Measurements from ENCODE around the gene CFHR1.

CFHR1 gene

DNA sequence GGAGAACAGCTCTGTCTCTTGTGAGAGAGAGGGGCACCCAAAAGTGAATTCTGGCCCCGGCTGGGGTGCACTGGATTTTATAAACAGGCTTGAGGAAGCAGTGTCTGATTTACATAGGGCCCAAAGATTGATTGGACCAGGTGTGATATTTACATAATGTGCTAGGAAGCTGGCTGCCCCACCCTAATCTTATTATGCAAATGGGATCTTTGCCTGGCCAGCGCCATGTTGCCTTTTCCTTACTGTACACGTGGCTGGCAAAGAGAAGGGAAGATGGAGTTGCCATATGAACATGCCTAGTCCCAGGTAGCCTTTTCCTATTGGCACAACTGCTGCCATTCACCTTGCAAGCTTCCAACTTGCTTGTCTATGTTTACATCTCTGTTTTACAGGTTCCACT, 39.3 kb downstream of the CFHR1 start:
- no peak for DNase-seq (ENCODE audit: extremely low read depth, low read depth)
- TF ChIP-seq, protein P1, sequence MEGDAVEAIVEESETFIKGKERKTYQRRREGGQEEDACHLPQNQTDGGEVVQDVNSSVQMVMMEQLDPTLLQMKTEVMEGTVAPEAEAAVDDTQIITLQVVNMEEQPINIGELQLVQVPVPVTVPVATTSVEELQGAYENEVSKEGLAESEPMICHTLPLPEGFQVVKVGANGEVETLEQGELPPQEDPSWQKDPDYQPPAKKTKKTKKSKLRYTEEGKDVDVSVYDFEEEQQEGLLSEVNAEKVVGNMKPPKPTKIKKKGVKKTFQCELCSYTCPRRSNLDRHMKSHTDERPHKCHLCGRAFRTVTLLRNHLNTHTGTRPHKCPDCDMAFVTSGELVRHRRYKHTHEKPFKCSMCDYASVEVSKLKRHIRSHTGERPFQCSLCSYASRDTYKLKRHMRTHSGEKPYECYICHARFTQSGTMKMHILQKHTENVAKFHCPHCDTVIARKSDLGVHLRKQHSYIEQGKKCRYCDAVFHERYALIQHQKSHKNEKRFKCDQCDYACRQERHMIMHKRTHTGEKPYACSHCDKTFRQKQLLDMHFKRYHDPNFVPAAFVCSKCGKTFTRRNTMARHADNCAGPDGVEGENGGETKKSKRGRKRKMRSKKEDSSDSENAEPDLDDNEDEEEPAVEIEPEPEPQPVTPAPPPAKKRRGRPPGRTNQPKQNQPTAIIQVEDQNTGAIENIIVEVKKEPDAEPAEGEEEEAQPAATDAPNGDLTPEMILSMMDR (IDR thresholded peaks at IDR 0.05; ENCODE audit: low read depth, low read length, missing control alignments) = no peak
- H3K4me3 ChIP-seq (replicated peaks; ENCODE audit: low read depth, low read length) = no peak overlapping the region

DNA sequence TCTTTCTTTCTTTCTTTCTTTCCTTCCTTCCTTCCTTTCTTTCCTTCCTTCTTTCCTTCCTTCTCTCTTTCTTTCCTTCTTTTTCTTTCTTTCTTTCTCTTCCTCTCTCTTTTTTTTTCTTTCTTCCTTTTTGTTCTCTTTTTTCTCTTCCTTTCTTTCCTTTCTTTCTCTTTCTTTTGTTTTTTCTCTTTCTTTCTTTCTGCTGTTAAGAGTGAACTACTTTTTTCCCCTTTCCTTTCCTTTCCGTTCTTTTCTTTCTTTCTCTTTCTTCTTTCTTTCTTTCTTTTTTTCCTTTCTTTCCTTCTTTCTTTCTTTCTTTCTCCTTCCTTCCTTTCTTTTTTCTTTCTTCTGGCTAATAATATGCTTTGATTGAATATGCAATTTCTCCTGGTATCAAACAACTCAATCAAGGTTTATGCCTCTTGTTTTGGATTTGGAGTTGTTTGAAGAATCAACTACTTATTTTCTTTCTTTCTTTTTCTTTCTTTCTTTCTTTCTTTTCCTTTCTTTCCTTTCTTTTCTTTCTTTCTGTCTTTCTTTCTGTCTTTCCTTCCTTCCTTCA, 40.9 kb downstream of the CFHR1 start:
- no peak overlapping the region for H3K4me3 ChIP-seq (replicated peaks; ENCODE audit: low read depth, low read length)
- TF ChIP-seq, protein P1 (IDR thresholded peaks at IDR 0.05; ENCODE audit: low read depth, low read length, missing control alignments) = no peak
- DNase-seq (ENCODE audit: extremely low read depth, low read depth) = no peak

DNA sequence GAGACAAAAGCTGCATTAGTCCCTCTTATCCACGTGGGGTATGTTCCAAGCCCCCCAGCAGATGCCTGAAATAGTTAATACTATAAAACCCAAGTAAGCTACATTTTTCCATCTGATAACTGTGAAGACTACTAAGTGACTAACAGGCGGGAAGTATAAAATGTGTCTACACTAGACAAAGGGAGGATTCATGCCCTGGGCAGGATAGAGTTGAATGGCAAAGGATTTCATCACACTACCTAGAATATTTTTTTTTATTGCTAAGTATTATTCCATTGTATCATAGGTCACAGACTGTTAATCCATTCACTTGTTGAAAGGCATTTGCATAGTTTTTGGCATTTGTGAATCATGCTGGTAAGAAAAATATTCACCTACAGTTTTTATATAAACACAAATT, 41.9 kb downstream of the CFHR1 start:
- TF ChIP-seq, protein P1 (IDR thresholded peaks at IDR 0.05; ENCODE audit: low read depth, low read length, missing control alignments) = no peak
- DNase-seq (ENCODE audit: extremely low read depth, low read depth) = no peak
- no peak overlapping the region for H3K4me3 ChIP-seq (replicated peaks; ENCODE audit: low read depth, low read length)

DNA sequence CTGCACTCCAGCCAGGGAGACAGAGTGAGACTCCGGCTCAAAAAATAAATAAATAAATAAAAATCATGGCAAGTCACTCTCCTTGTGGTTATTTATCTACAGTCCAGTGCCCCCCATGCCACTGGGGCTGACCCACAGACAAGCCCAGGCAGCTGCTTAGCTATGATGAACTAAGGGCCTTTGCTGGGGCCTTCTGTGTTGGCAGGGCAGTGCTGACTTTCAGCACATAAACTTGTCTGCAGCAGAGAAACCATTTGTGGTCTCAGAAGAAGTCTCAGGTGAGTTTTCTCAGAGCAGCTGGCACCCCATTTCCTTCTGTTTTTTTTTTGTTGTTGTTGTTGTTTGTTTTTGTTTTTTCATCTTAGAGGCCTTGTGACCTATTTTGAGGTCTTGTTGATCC, 47.4 kb downstream of the CFHR1 start:
- no peak for DNase-seq (ENCODE audit: extremely low read depth, low read depth)
- TF ChIP-seq, protein P1 (IDR thresholded peaks at IDR 0.05; ENCODE audit: low read depth, low read length, missing control alignments) = no peak

DNA sequence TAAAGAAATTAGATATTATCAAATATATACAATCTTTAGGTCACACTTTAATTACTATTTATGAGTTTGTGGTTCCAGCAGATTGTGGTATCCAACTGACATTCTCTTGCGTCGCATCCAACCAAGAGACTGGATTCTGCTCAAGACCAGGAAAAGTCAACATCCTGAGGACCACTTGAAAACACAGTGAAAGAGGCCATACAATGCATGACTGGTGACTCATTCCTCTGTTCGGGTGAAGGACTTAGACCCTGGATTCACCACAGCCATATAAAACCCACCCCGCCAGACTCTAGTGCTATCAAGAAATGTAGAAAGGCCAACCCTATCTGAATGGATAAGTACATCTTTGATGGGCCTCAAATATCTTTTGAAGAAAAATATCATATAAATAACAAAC, 53.9 kb downstream of the CFHR1 start:
- DNase-seq (ENCODE audit: extremely low read depth, low read depth) = no peak
- TF ChIP-seq, protein P1 (IDR thresholded peaks at IDR 0.05; ENCODE audit: low read depth, low read length, missing control alignments) = no peak
- no peak overlapping the region for H3K4me3 ChIP-seq (replicated peaks; ENCODE audit: low read depth, low read length)

More for the DNA sequence above, 47.4 kb downstream of the CFHR1 start:
- no peak overlapping the region for H3K4me3 ChIP-seq (replicated peaks; ENCODE audit: low read depth, low read length)

DNA sequence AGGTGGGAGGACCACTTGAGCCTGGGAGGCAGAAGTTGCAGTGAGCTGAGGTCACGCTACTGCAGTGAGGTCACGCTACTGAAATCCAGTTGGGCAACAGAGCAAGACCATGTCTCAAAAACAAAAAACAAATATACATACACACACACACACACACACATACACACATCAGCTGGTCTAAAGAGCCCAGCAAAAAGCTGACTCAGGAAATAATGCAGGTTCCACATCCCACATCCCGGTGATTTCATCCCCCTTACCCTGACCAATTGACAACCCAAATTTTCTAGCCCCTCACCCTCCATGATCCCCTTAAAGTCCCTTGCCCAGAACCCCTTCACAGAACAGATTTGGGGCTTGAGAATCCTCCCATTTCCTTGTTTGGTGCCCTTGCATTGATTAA, 56.4 kb downstream of the CFHR1 start:
- TF ChIP-seq, protein P1 (IDR thresholded peaks at IDR 0.05; ENCODE audit: low read depth, low read length, missing control alignments) = no peak
- DNase-seq (ENCODE audit: extremely low read depth, low read depth) = no peak
- H3K4me3 ChIP-seq (replicated peaks; ENCODE audit: low read depth, low read length) = no peak overlapping the region

DNA sequence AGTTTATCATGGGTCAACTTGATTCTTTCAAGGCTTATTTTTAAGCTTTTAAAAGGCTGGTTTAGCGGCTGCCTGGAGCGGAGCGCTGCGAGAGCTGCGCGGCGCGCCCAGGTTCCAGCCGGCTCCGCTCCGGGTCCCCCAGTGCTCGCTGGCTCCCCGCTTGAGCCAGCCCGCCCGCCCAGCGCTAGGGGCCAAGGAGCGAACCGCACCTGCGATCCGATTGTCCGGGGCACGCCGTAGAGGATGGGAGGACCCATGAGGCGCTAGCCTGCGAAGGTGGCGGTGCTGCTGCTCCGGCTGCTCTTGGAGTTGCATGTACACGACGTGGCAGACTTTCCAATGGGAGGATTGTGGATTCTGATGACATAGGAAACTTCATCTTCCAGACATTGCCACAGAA, 58.4 kb downstream of the CFHR1 start:
- TF ChIP-seq, protein P1 (IDR thresholded peaks at IDR 0.05; ENCODE audit: low read depth, low read length, missing control alignments) = no peak
- H3K4me3 ChIP-seq (replicated peaks; ENCODE audit: low read depth, low read length) = no peak overlapping the region
- no peak for DNase-seq (ENCODE audit: extremely low read depth, low read depth)

Data from HFF-Myc (cell line).